GM21529 (cell line): ENCODE data around the gene GCK.
A peak's percentile ranks its signal among the peaks of the same experiment; 100 is the strongest.
"Not testable (repeated sequence)": the region's sequence is repeated elsewhere in the genome, so short reads cannot be mapped to it uniquely, and the experiment has no call there.

Source experiments
- ATAC-seq: cut with Tn5 transposase; IDR thresholded peaks from one replicate; pipeline ENCODE4 v1.9.1; 2021; ENCODE audit not compliant: unreplicated experiment

Gene GCK

GRCh38 chr7:44206008-44206407 lies 16.8 kb upstream of the GCK start:
- ATAC-seq, result no peak

- no peak for ATAC-seq
Measured at GRCh38 chr7:44201813-44202212, 12.6 kb upstream of the GCK start.

- peak; percentile 99 for ATAC-seq
Measured at GRCh38 chr7:44200699-44201461, 11.6 kb upstream of the GCK start, which contains the start of gene YKT6. Gene YKT6, plus strand, starts transcription at chr7:44200978. Its CDS starts 158 bp downstream, at chr7:44201136.

DNA sequence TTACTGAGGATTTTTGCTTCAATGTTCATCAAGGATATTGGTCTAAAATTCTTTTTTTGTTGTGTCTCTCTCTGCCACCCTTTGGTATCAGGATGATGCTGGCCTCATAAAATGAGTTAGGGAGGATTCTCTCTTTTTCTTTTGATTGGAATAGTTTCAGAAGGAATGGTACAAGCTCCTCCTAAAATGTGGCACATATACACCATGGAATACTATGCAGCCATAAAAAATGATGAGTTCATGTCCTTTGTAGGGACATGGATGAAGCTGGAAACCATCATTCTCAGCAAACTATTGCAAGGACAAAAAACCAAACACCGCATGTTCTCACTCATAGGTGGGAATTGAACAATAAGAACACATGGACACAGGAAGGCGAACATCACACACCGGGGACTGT lies 10.9 kb upstream of the GCK start:
- ATAC-seq, result not testable (repeated sequence)

- ATAC-seq, result no peak
Measured at GRCh38 chr7:44197474-44197873, 8.2 kb upstream of the GCK start.

DNA sequence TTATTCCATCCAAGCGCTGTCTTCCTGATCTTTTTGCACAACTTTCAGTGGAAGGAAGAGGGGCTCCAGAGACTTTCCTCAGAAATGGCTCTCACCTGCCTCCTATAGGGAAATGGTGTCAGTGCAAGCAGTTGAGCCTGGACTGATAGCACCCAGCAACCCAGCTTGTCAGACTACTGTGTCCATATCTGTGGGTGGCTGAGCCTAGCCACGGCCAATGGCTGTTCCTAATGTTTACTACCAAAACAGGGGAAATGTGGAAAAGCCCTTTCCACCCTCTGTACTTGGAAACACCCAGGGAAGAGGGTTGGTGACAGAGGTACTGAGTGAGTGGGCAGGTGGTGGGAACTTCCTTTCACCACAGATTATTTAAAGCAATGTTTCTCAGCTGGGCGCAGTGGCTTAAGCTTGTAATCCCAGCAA lies 7.2 kb upstream of the GCK start:
- ATAC-seq, result no peak

DNA sequence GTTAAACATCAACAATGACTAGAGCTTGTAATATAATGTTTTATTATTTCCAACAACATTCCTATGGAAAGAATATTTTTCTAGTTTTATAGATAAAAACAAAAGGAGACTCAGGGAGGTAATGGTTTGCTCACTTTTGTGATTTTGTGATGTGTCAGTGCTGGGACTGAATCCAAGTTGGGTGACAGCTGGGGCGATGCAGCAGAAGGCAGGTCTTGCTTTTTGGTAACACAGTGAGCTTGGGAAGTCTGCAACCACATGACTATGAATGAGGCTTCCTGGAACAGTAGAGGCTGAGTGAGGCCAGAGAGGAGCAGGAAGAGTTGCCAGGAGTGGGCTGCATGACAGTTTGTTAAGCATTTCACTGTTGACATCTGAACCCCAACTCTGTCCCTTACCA lies 6.7 kb upstream of the GCK start:
- no peak for ATAC-seq

GRCh38 chr7:44194562-44195145 lies 5.4 kb upstream of the GCK start:
- ATAC-seq, result no peak

DNA sequence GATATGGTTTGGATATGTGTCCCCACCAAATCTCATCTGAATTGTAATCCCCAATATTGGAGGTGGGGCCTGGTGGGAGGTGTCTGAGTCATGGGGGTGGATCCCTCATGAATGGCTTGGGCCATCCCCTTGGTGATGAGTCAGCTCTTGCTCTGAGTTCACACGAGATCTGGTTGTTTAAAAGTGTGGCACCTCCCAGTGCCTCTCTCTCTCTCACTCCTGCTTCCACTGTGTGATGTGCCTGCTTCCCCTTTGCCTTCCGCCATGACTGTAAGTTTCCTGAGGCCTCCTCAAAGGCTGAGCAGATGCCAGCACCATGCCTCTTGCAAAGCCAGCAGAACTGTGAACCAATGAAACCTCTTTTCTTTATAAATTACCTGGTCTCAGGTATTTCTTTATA lies 4.8 kb upstream of the GCK start:
- ATAC-seq, result no peak

- no peak for ATAC-seq
Measured at GRCh38 chr7:44193011-44193802, 4.0 kb upstream of the GCK start.

DNA sequence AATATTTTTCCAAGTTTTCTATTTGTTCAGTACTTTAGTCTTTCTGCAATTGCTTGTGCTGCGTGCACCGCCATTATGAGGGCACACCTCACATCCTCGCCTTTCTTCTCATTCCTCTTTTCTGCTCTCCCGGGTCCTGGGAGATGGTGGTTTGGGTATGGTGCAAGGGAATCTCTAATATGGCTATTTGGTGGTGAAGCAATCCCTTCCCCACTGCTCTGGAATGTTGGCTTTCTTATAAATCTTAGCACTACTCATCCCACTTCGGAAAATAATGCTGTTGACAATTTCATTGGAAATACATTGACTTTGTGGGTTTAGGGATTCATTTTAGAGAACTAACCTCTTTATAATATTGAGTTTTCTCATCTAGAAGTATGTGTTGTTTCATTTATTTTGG lies 1.9 kb upstream of the GCK start:
- no peak for ATAC-seq

DNA sequence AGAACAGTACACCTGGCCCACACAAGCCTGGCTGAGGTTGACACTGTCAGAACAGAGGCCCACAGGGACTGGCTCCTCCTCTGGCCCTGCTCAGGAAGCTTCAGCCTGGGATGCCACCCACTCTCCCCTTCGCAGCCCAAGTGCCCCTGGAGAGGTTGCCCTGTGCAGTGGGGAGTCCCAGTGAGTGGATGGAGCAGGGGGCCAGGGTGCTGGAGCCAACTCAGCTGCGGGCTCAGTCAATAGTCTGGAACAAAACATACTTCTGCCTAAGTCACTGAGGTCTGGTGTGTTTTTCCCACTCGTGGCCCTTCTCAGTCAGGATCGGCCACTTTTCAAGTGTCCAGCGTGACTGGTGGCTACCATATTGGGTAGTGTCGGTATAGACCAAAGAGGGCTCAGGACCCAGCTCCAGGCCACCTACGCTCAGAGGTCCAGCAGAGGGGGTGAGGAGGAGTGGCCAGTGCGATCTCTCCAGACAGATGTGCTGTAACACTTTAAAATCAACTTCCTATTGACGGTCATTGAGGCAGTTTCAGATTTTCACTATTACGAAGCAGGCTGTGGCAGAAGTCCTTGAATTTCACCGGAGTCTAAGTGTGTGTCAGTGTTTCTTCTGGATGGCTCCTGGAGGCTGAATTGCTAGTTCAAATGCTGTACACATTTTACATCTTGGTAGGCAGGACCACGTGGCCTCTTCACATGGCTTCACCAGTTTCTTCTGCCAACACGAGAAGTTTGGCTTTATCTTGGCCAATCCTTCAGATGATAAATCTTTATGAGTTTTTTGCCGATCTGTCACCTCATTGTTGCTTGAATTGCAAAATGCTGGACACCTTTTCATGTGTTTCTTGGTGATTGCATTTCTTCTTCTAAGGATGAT lies 994 bp upstream of the GCK start:
- ATAC-seq, result no peak

GRCh38 chr7:44188480-44189225 lies 586 bp downstream of the GCK start:
- ATAC-seq, result no peak

DNA sequence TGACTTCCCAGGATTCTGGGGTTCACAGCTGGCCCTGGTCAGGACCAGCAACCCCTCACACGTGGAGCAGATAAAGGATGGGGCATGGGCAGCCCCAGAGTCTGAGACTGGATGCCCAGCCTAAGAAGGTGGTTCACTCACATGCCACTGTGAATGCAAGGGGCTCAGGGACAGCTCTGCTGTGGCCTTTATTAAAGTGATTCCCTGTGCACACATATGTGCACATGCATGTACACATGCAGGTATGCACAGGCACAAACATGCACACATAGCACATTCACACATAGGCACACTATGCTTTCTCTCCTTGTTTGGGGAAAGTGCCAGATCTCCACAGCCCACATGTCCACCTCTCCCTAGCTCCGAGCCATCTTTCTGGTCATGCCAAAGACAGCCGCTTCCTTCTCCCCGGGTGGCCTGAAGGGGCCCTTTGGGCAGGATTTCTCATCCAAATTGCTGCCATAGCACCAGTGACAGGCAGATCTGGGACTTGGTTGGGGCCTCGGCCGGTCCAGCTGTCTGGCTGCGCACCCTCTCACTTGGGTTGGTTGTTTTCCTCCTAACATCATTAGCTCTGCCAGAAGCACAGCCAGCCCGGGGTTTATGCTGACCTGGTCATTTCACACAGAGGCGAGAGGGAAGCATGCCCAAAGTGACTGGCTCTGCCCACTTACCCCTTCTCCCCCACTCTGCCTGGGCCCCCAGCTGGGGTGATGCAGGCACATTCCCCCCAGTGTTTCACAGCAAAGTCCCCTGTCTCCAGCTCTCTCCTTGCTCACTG lies 1.4 kb downstream of the GCK start:
- no peak for ATAC-seq

DNA sequence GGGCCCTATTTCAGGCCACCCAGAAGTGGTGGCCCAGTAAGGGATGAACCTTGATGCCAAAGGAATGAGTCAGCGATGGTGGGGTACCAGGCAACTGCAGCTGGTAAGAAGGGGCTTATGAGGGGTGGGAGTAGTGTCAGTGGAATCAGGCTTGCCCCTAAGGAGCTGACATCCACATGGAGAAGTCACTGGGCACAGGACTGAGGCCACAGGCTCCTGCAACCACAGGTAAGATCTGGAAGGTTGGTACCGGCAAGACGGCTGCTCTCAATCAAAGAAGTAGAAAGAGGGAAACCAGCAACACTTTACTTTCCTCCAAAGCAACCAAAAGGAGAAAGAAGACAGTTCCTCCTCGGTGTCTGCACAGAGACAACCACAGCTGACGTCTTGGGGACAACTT lies 2.5 kb downstream of the GCK start:
- no peak for ATAC-seq

- no peak for ATAC-seq
Measured at GRCh38 chr7:44185729-44186128, 3.5 kb downstream of the GCK start.

- ATAC-seq, result no peak
Measured at GRCh38 chr7:44184873-44185446, 4.3 kb downstream of the GCK start.

- no peak for ATAC-seq
Measured at GRCh38 chr7:44184206-44184872, 4.9 kb downstream of the GCK start.

- ATAC-seq, result no peak
Measured at GRCh38 chr7:44183386-44183785, 5.9 kb downstream of the GCK start.
